ENCODE data around the gene IGF1R. TPM values are rescaled to one million over a fixed set of nuclear protein-coding genes. Genes with fewer than 3 reads are reported as not detected.

IGF1R gene
- total RNA-seq, 2 donors from 2014 or later, result 115 to 119 TPM

- 93 to 94% methylated on average over 12 to 16 of the region's 16 CpGs for WGBS, 2 experiments (ENCODE audit: insufficient coverage in 1 of 2, insufficient read length in 1 of 2)
Measured at GRCh38 chr15:98712845-98713584, 64.7 kb downstream of the IGF1R start.

GRCh38 chr15:98713585-98714001 is 65.3 kb downstream of the IGF1R start:
- H3K4me3 Mint-ChIP-seq, result no peak overlapping the region
- TF ChIP-seq CTCF (conservative IDR thresholded peaks at IDR 0.05), result no peak
- H3K36me3 ChIP-seq (ENCODE audit: control insufficient read depth, insufficient read depth, low read length), result peaks cover 34% of the 10 kb centered on the region
- H3K4me3 ChIP-seq (ENCODE audit: low read length), result no peak overlapping the region
- H3K9ac ChIP-seq (ENCODE audit: extremely low read depth, low read length, poor library complexity, severe bottlenecking), result no peak overlapping the region
- H3K36me3 Mint-ChIP-seq (ENCODE audit: low read depth), result peaks cover 27% of the 10 kb centered on the region
- H3K9me3 Mint-ChIP-seq, result no peaks in the 10 kb centered on the region
- no peaks in the 10 kb centered on the region for H3K4me1 ChIP-seq (ENCODE audit: control insufficient read depth, insufficient read depth, low read length)
- DNase-seq, result no peak
- 90% methylated on average over 3 of the region's 3 CpGs; no CpG with 5 or more reads in 1 of the 2 experiments for WGBS, 2 experiments (ENCODE audit: insufficient coverage in 1 of 2, insufficient read length in 1 of 2)
- peaks cover 11% of the 10 kb centered on the region for H3K9me3 ChIP-seq (ENCODE audit: control insufficient read depth, low read length)
- no peaks in the 10 kb centered on the region for H3K27me3 ChIP-seq (ENCODE audit: control insufficient read depth, insufficient read depth, low read length, poor library complexity, severe bottlenecking)
- no peak overlapping the region for H3K27ac ChIP-seq (ENCODE audit: low read depth, low read length)
- no peaks in the 10 kb centered on the region for H3K27me3 Mint-ChIP-seq (ENCODE audit: insufficient read depth)
- peak overlapping the region; percentile 56 for H3K27ac Mint-ChIP-seq
- peaks cover 65% of the 10 kb centered on the region for H3K4me1 Mint-ChIP-seq

More at GRCh38 chr15:98712845-98713584, 64.7 kb downstream of the IGF1R start:
- Histone ChIP-seq H3K4me3 (ENCODE audit: low read length) (no peak overlapping the region), H3K9me3 (ENCODE audit: control insufficient read depth, low read length) (peaks cover 11% of the 10 kb centered on the region), H3K4me1 (ENCODE audit: control insufficient read depth, insufficient read depth, low read length) (no peaks in the 10 kb centered on the region), H3K27ac (ENCODE audit: low read depth, low read length) (no peak overlapping the region), H3K27me3 (ENCODE audit: control insufficient read depth, insufficient read depth, low read length, poor library complexity, severe bottlenecking) (no peaks in the 10 kb centered on the region), H3K36me3 (ENCODE audit: control insufficient read depth, insufficient read depth, low read length) (peaks cover 40% of the 10 kb centered on the region), H3K9ac (ENCODE audit: extremely low read depth, low read length, poor library complexity, severe bottlenecking) (no peak overlapping the region)
- DNase-seq, result no peak
- no peaks in the 10 kb centered on the region for H3K27me3 Mint-ChIP-seq (ENCODE audit: insufficient read depth)
- H3K4me1 Mint-ChIP-seq, result peaks cover 65% of the 10 kb centered on the region
- H3K36me3 Mint-ChIP-seq (ENCODE audit: low read depth), result peaks cover 31% of the 10 kb centered on the region
- H3K9me3 Mint-ChIP-seq, result no peaks in the 10 kb centered on the region
- no peak overlapping the region for H3K4me3 Mint-ChIP-seq
- H3K27ac Mint-ChIP-seq, result peak overlapping the region; percentile 56
- no peak for TF ChIP-seq CTCF (conservative IDR thresholded peaks at IDR 0.05)

- WGBS, 2 experiments (ENCODE audit: insufficient coverage in 1 of 2, insufficient read length in 1 of 2), result 92 to 98% methylated on average over 4 to 7 of the region's 7 CpGs
- Mint-ChIP-seq H3K27ac (no peak overlapping the region), H3K9me3 (no peaks in the 10 kb centered on the region), H3K4me3 (no peak overlapping the region), H3K36me3 (ENCODE audit: low read depth) (peaks cover 23% of the 10 kb centered on the region), H3K4me1 (peaks cover 68% of the 10 kb centered on the region), H3K27me3 (ENCODE audit: insufficient read depth) (no peaks in the 10 kb centered on the region)
- H3K27ac ChIP-seq (ENCODE audit: low read depth, low read length), result no peak overlapping the region
- no peaks in the 10 kb centered on the region for H3K4me1 ChIP-seq (ENCODE audit: control insufficient read depth, insufficient read depth, low read length)
- no peak overlapping the region for H3K4me3 ChIP-seq (ENCODE audit: low read length)
- TF ChIP-seq CTCF (conservative IDR thresholded peaks at IDR 0.05), result no peak
- DNase-seq, result no peak
- H3K9me3 ChIP-seq (ENCODE audit: control insufficient read depth, low read length), result peaks cover 11% of the 10 kb centered on the region
- peaks cover 24% of the 10 kb centered on the region for H3K36me3 ChIP-seq (ENCODE audit: control insufficient read depth, insufficient read depth, low read length)
- H3K27me3 ChIP-seq (ENCODE audit: control insufficient read depth, insufficient read depth, low read length, poor library complexity, severe bottlenecking), result no peaks in the 10 kb centered on the region
- no peak overlapping the region for H3K9ac ChIP-seq (ENCODE audit: extremely low read depth, low read length, poor library complexity, severe bottlenecking)
Measured at GRCh38 chr15:98714922-98715321, 66.6 kb downstream of the IGF1R start.
